GM18507 (cell line): Measurements from ENCODE around the gene SMAP1.

Experiments
- DNase-seq: peaks from one replicate; pipeline ENCODE4 v3.0.0; 2011; ENCODE audit warnings: low read depth; ENCODE audit not compliant: insufficient read length; ENCODE audit errors: extremely low spot score
- FAIRE-seq: peaks from 2 replicates; lab custom pipeline; 2011; peaks lifted over from hg19 to GRCh38; lab: Jason Lieb, UNC

The SMAP1 gene

DNA sequence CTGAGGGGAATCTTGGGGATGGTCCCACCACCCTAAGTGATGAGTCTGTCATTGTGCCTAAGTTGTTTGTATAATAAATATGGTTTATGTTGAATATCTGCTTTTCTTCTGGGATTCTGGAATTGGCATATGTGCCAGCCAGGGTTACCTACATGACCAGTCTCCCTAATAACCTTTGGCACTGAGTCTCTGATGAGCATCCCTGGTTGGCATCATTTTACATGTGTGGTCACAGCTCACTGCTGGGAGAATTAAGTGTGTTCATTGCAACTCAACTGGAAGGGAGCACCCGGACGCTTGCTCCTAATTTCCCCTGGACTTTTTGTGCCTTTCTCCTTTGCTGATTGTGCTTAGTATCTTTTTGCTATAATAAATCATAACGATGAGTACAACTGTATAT lies 8.1 kb downstream of the SMAP1 start:
- FAIRE-seq (no peak), DNase-seq (no peak)

DNA sequence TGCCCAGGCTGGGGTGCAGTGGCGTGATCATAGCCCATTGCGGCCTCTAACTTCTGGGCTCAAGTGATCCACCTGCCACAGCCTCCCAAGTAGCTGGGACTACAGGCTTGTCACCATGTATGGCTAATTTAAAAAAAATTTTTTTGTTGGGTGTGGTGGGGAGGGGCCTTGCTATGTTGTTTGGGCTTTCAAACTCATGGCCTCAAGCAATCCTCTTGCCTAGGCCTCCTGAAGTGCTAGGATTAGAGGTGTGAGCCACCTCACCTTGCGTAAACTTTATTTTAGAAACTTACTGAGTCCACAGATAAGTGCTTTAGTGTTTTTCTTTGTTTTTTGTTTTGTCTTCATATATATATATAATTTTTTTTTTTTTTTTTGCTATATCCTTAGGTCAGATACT lies 9.1 kb downstream of the SMAP1 start:
- FAIRE-seq, result no peak

GRCh38 chr6:70680396-70680795 lies 12.7 kb downstream of the SMAP1 start:
- DNase-seq (no peak), FAIRE-seq (no peak)

More for the DNA sequence above, 9.1 kb downstream of the SMAP1 start:
- no peak for DNase-seq

GRCh38 chr6:70684794-70685493 lies 17.3 kb downstream of the SMAP1 start:
- FAIRE-seq (no peak), DNase-seq (no peak)

DNA sequence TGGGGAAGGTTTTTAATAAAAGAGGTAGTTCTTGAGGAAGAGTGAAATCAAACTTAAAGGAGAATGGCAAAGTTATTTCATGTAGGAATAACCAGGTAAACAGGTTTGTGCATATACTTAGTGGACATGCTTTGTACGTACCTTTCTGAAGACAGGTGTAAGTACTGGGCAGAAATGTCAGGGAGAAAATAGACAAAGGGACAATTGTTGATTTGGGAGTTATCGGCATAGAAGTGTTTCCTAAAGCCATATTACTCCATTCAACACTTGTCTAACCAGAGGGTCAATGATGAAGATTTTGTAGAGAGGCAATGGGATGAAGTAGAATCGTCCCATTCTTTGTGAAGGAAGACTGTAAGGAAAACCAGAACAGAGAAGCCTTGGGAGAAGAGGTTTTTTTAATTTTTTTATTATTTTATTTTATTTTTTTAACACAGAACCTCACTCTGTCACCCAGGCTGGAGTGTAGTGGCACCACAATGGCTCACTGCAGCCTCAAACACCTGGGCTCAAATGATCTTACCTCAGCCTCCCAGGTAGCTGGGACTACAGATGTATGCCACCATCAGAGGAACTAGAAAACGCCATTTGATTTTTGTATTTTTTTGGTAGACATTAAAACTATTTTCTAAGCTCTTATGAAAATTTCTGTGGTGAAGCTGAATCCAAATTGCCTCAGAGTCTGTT lies 18.0 kb downstream of the SMAP1 start:
- no peak for FAIRE-seq
- no peak for DNase-seq

DNA sequence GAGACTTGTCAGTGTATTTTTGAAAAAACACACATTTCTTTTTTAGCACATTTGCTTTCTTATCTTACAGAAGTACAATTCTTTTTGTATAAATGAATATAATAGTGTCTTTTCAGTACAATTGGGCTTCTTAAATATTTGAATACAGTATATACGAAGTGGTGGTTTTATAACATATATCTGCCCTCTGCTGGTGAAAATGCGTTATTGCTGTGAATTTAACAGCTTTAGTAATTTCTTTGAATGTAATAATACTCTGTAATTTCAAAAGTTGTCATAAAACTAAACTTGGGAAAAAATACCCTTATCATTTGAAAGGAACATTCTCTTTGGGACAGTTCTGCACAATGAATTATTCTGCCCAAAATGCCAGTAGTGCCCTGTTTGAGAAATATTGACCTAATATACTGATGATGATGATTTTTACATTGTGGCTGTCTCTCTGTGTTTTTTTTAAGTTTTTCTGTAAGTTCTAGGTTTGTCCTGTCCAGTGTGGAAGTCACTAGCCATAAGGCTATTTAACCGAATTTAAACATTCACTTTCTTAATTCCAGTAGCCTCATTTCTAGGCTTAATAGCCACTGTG lies 19.0 kb downstream of the SMAP1 start:
- FAIRE-seq (peak; percentile 78), DNase-seq (no peak)

DNA sequence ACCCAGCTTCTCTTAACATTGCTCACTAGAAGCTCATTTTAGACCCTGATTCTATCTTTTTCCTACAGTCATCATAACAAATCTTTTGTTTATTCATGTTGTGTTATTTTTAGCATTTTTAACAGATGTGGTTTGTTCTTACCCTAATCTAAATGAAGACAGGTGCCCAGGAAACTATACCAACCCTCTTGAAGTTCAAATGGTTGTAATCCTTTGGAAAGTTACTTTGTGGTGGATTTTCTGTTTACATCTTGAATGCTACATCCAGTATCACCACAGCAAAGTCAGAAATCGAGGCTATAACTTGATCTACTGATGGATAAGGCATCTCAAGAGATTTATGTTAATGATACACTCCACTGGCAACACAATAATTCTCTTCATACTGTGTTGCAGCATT lies 26.2 kb downstream of the SMAP1 start:
- FAIRE-seq, result no peak
- no peak for DNase-seq

DNA sequence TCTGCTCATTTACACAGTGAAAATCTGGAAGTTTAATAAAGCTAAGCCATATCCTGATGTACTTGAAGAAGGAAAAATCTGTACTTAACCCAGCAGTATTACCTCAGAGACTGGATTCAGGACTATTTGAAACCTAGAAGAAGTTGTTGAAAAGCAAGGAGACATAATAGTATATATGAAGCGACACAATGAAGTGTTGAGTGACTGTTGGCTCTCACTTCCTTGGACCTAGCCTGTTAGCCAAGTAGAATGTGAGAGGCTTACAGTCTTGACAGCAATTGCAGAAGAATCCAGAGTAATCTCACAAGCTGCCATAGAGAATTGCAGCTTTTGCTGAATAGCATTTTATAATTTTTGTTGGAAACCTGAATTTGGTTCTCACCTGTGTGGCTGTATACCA lies 26.7 kb downstream of the SMAP1 start:
- FAIRE-seq, result no peak
- no peak for DNase-seq

GRCh38 chr6:70700922-70701876 lies 33.5 kb downstream of the SMAP1 start:
- FAIRE-seq, result no peak

GRCh38 chr6:70705772-70706171 lies 38.1 kb downstream of the SMAP1 start:
- FAIRE-seq (no peak), DNase-seq (no peak)

More at GRCh38 chr6:70700922-70701876, 33.5 kb downstream of the SMAP1 start:
- DNase-seq, result no peak

GRCh38 chr6:70706491-70707123 lies 38.9 kb downstream of the SMAP1 start:
- FAIRE-seq (peak; percentile 63), DNase-seq (no peak)

DNA sequence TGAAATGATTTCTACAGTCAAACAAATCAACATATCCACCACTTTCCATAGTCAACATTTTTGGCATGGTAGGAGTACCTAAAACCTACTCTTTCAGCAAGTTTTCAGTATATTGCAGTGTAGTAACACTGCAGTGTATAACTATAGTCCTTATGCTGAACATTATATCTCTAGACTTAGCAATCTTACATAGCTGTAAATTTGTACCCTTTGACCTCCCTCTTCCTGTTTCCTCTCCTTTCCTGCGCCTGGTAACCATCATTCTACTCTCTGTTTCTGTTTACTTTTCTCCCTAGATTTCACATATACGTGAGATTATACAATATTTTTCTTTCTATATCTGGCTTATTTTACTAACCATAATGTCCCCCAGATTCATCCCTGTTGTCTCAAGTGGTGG lies 40.2 kb downstream of the SMAP1 start:
- DNase-seq (no peak), FAIRE-seq (no peak)

DNA sequence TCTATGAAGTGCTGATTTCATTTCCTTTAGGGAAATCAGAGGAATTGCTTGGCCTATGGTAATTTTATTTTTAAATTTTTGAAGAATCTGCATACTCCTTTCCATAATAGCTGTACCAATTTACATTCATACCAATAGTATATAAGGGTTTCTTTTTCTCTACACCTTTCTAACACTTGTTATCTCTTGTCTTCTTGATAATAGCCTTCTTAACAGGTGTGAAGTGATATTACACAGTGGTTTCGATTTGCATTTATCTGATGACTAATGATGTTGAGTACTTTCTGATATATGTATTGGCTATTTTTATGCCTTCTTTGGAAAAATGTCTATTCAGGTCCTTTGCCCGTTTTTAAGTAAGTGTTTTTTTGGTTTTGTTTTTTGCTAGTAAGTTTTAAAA lies 40.8 kb downstream of the SMAP1 start:
- DNase-seq (no peak), FAIRE-seq (no peak)

DNA sequence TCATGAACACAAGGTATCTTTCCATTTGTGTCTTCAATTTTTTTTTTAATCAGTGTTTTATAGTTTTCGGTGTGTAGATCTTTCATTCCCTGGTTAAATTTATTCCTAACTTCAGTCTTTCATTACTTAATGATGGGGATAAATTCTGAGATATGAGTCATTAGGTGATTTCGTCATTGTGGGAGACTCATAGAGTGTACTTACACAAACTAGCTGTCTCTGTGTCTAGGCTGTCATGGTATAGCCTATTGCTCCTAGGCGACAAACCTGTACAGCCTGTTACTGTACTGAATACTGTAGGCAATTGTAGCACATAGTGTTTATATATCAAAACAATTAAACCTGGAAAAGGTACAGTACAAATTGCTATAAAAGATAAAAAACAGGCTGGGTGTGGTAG lies 42.1 kb downstream of the SMAP1 start:
- no peak for FAIRE-seq
- no peak for DNase-seq

DNA sequence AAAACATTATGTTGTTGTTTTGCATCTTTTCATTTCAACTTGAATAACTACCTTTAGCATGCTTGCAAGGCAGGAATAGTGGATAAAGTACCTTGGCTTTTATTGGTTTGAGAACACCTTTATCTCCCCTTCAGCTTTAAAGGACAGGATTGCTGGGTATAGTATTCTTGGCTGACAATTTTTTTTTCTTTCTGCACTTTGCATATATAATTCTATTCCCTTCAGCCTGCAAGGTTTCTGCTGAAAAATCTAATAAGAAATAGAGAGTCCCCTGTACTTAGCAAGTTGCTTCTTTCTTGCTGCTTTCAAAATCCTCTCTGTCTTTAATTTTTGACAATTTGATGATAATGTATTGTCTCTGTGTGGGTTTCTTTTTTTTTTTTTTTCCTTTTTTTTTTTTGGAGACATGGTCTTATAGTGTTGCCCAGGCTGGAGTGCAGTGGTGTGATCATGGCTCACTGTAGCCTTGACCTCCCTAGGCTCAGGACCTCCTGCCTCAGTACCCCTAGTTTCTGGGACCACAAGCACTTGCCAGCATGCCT lies 47.1 kb downstream of the SMAP1 start:
- FAIRE-seq (no peak), DNase-seq (no peak)

- FAIRE-seq (peak; percentile 26), DNase-seq (no peak)
These were observed 49.5 kb downstream of the SMAP1 start for GRCh38 chr6:70717038-70717801.

GRCh38 chr6:70724524-70724923 lies 56.8 kb downstream of the SMAP1 start:
- DNase-seq (no peak), FAIRE-seq (no peak)

DNA sequence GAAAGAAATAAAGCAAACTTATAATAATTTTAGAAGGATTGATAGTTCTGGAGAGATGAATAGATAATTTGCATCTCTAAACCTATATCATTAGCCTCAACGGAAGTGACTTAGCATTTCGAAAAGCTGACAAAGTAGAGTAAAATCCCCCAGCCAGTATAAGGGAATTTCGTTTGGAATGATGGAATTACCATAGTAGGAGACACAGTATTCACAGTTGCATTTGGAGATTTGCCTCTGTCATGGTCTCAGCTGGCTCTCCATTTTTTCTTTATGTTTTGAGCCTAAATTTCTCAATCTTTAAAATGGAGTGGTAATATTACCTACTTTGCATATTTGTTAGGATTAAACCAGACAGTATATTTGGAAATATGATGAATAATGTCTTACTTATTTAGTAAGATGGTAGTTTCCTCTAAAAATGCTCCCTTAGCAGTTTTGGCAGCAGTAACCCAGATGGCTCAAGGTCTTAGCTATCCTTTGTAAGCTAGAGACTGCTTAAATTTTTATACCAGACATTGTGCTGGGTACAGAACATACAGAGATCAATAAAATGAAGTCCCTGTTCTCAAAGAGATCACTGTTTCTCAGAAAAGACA lies 58.2 kb downstream of the SMAP1 start:
- DNase-seq (no peak), FAIRE-seq (no peak)
